Thyroid gland (tissue), 4 donors: ENCODE results near the gene H2AZ2. TPM values are rescaled to one million over a fixed set of nuclear protein-coding genes. Genes with fewer than 3 reads are reported as not detected.

Experiments used
- DNase-seq, 2 donors: peaks; one replicate each; pipeline ENCODE4 v3.0.0-alpha.2; 2019
- H3K27ac ChIP-seq, 3 donors: fragments of 200-600 bp; sonication (generic); 1 replicate in 2 of 3; 2 replicates in 1 of 3; pipeline ENCODE4 v1.5.1; 2016 to 2019; ENCODE audit warnings: mild to moderate bottlenecking in 1 of 3, moderate library complexity in 1 of 3
- H3K27me3 ChIP-seq: fragments of 200-600 bp; sonication (generic); one replicate; pipeline ENCODE4 v1.5.1; 2019
- H3K36me3 ChIP-seq, 2 donors: fragments of 200-600 bp; sonication (generic); one replicate each; pipeline ENCODE4 v1.5.1; 2016 to 2019
- H3K4me1 ChIP-seq, 2 donors: fragments of 200-600 bp; sonication (generic); one replicate each; pipeline ENCODE4 v1.5.1; 2017 to 2019
- H3K4me3 ChIP-seq, 3 donors: fragments of 200-600 bp; sonication (generic); replicated peaks in 1 of 3; 1 replicate in 2 of 3; 2 replicates in 1 of 3; pipeline ENCODE4 v1.5.1; 2016; ENCODE audit warnings: mild to moderate bottlenecking in 1 of 3
- H3K9me3 ChIP-seq: fragments of 200-600 bp; sonication (generic); one replicate; pipeline ENCODE4 v1.5.1; 2017
- CTCF ChIP-seq, 6 experiments: fragments of 200-600 bp in 3 of 6; fragments of 450-650 bp in 3 of 6; sonication (generic) in 3 of 6; IDR thresholded peaks; one replicate each; pipeline ENCODE4 v1.5.1; 2016 to 2019; ENCODE audit warnings: antibody characterized with exemption in 6 of 6, mild to moderate bottlenecking in 2 of 6, inconsistent platforms in 1 of 6, moderate library complexity in 1 of 6
- POLR2A ChIP-seq, 2 donors: fragments of 450-650 bp; IDR thresholded peaks; one replicate each; pipeline ENCODE4 v1.6.1; 2017; ENCODE audit warnings: antibody characterized with exemption in 2 of 2, mild to moderate bottlenecking in 2 of 2, moderate library complexity in 1 of 2
- WGBS, 2 donors: methylation state at CpG; one replicate each; pipeline ENCODE4 v1.1.5; 2017; 5-methylcytosine and 5-hydroxymethylcytosine counted together
- intact Hi-C: fragments of 100-400 bp; cut with DNase I; formaldehyde crosslinking; loops from one replicate; pipeline ENCODE4 v1.15.1; 2023
- total RNA-seq, 4 donors: library from RNA; depleted of rRNA; stranded (reverse); fragments of >200 nt; gene quantifications; one replicate each; pipeline ENCODE4 v1.2.3, GENCODE V29; 2016

The H2AZ2 gene
- total RNA-seq, 4 donors from 2014 or later: 126 to 198 (median 144) TPM

- Histone ChIP-seq H3K27ac (peak overlapping the region; percentile 97 to 100 (median 100)), H3K27me3 (no peaks in the 10 kb centered on the region), H3K4me1 (peaks cover 15 to 30% of the 10 kb centered on the region in 2 donors), H3K36me3 (peaks cover 26 to 32% of the 10 kb centered on the region in 2 donors), H3K4me3 (peak overlapping the region; percentile 27 to 92 (median 27)), H3K9me3 (no peaks in the 10 kb centered on the region)
- TF ChIP-seq POLR2A (IDR thresholded peaks at IDR 0.05): peak in 1 of 2 donors; percentile 63
- TF ChIP-seq CTCF (IDR thresholded peaks at IDR 0.05): peak in 4 of 6 experiments; percentile 11 to 27 (median 22)
- peak; percentile 92 for DNase-seq
- intact Hi-C loops: loop anchor here (5.0 kb wide), 1 partner anchor 50 kb away; the partner anchor contains the start of gene ZMIZ2
- 4 to 5% methylated on average over 22 to 23 of the region's 26 CpGs for WGBS, 2 donors
These were observed 50.3 kb downstream of the H2AZ2 start for GRCh38 chr7:44797329-44798258.

DNA sequence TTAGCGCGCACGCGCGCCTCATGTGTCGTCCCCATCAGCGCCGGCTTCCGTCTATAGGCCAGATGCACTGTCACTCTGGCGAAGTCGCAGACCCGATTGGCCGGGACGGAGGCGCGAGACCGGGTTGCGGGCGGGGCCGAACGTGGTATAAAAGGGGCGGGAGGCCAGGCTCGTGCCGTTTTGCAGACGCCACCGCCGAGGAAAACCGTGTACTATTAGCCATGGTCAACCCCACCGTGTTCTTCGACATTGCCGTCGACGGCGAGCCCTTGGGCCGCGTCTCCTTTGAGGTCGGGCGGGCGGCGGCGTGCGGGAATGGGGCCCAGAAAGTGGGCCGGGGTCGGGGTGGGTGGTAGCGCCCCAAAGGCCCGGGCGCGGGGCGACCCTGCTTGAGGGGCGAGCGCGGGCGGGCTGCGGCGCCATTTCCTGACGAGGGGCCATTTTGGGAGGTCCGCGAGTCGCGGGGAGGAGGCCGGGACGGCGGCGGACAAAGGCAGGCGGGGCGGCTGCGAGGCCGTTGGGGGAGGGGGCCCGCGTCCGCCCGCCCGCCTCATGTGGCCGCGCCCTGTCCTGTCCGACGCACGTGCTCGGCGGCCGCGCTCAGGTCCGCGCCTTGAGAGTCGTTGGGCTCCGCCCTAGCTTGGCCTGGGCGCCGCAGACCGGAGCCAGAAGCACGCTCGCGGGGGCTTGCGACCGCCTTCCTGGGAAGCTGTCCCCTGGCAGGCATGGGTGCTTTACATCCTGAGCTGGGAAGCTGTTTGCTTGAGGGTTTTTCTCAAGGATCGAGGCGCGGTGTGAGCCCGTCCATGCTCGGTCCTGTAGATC lies 51.2 kb downstream of the H2AZ2 start, which contains the start of gene PPIA:
Gene PPIA, plus strand, starts transcription at position 178 of the 825 bp plus-strand sequence. Its CDS starts 44 bp downstream, at position 222.
- H3K4me3 ChIP-seq: peak within 1 kb of the TSS; percentile 27 to 92 (median 27)
- H3K4me1 ChIP-seq: peaks cover 15 to 30% of the 10 kb centered on the region in 2 donors
- intact Hi-C loops: loop anchor here (5.0 kb wide), 1 partner anchor 49 kb away; the partner anchor contains the start of gene ZMIZ2
- H3K27ac ChIP-seq: peak within 1 kb of the TSS; percentile 97 to 100 (median 100)
- H3K9me3 ChIP-seq: no peaks in the 10 kb centered on the region
- H3K27me3 ChIP-seq: no peaks in the 10 kb centered on the region
- WGBS, 2 donors: 0% methylated on average over 64 of the region's 99 CpGs; no CpG with 5 or more reads in 1 of the 2 donors
- peaks cover 17 to 23% of the 10 kb centered on the region in 2 donors for H3K36me3 ChIP-seq
- DNase-seq: peak; percentile 98
- TF ChIP-seq POLR2A (IDR thresholded peaks at IDR 0.05): peak in 1 of 2 donors; percentile 92
- TF ChIP-seq CTCF (IDR thresholded peaks at IDR 0.05): no peak

DNA sequence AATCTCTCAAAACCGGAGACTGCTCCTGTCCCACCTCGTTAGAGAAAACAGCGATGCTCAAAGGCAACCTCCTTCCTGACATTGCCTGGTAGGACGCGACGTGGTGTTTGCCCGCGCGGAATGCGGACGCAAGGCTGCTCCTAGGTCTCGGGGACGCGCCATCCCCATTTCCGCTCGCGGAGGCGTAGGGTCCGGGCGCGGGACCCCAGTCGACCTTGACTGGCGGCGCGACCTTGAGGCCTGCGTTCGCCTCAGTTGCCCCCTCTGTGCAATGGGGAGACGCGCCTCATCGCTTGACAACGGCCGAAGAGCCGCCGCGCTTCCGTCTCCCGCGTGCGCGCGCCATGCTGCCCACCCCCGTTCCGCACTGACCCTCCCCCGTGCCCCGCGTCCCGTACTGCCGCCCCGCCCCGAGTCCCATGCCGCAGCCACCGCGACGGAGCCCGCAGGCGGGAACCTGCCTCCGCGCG lies 51.8 kb downstream of the H2AZ2 start:
- no peaks in the 10 kb centered on the region for H3K27me3 ChIP-seq
- peaks cover 15 to 30% of the 10 kb centered on the region in 2 donors for H3K4me1 ChIP-seq
- no peaks in the 10 kb centered on the region for H3K9me3 ChIP-seq
- peak overlapping the region; percentile 27 to 92 (median 27) for H3K4me3 ChIP-seq
- intact Hi-C loops: loop anchor here (5.0 kb wide), 1 partner anchor 49 kb away; the partner anchor contains the start of gene ZMIZ2
- peak overlapping the region; percentile 97 to 100 (median 100) for H3K27ac ChIP-seq
- H3K36me3 ChIP-seq: peaks cover 13 to 17% of the 10 kb centered on the region in 2 donors
- no peak for TF ChIP-seq POLR2A (IDR thresholded peaks at IDR 0.05)
- TF ChIP-seq CTCF (IDR thresholded peaks at IDR 0.05): peak in 1 of 6 experiments; percentile 5
- WGBS, 2 donors: 1% methylated on average over 14 to 26 of the region's 59 CpGs
- peak; percentile 72 for DNase-seq

- 59 to 67% methylated on average over 3 of the region's 3 CpGs for WGBS, 2 donors
- DNase-seq: no peak
- intact Hi-C loops: no loop called here
- H3K4me3 ChIP-seq: no peak overlapping the region
- H3K27ac ChIP-seq: no peak overlapping the region
- H3K27me3 ChIP-seq: no peaks in the 10 kb centered on the region
- no peak for TF ChIP-seq POLR2A (IDR thresholded peaks at IDR 0.05)
- TF ChIP-seq CTCF (IDR thresholded peaks at IDR 0.05): no peak
- H3K9me3 ChIP-seq: no peaks in the 10 kb centered on the region
- peaks cover under 1% of the 10 kb centered on the region in 2 donors for H3K36me3 ChIP-seq
- peaks cover 15 to 27% of the 10 kb centered on the region in 2 donors for H3K4me1 ChIP-seq
These were observed 53.6 kb downstream of the H2AZ2 start for GRCh38 chr7:44794331-44794730.
